Activated CD4-positive, alpha-beta T cell treated with anti-CD3 and anti-CD28 coated beads for 36 hours (primary cell): ENCODE measurements around the gene PUS1. TPM values are rescaled to one million over a fixed set of nuclear protein-coding genes. Genes with fewer than 3 reads are reported as not detected.
A peak's percentile ranks its signal among the peaks of the same experiment; 100 is the strongest.
"Not testable (repeated sequence)": the region's sequence is repeated elsewhere in the genome, so short reads cannot be mapped to it uniquely, and the experiment has no call there.

Experiments
- ATAC-seq: fragments of 200-7000 bp; cut with Tn5 transposase; one replicate; pipeline ENCODE4 v1.10.0; 2021; ENCODE audit warnings: mild to moderate bottlenecking, moderate library complexity
- CTCF ChIA-PET: fragments of 350-600 bp; sonication (Branson Sonifier 250); formaldehyde crosslinking; loops from one replicate; lab custom pipeline; 2021; ENCODE audit warnings: antibody characterized with exemption; lab: Charles Lee
- POLR2A ChIA-PET: fragments of 350-600 bp; sonication (Branson Sonifier 250); formaldehyde crosslinking; loops from one replicate; lab custom pipeline; 2021; ENCODE audit warnings: antibody characterized with exemption, inconsistent platforms; lab: Charles Lee
- DNase-seq: peaks from one replicate; pipeline ENCODE4 v3.0.0-alpha.2; 2020
- H3K27ac Mint-ChIP-seq: one replicate; pipeline ENCODE4 v1.8.0; 2021; ENCODE audit warnings: mixed read lengths
- H3K27me3 Mint-ChIP-seq: one replicate; pipeline ENCODE4 v1.8.0; 2021; ENCODE audit warnings: mixed read lengths
- H3K36me3 Mint-ChIP-seq: one replicate; pipeline ENCODE4 v1.8.0; 2021; ENCODE audit warnings: low read depth, mixed read lengths
- H3K4me1 Mint-ChIP-seq: one replicate; pipeline ENCODE4 v1.8.0; 2021; ENCODE audit warnings: mixed read lengths
- H3K4me3 Mint-ChIP-seq: one replicate; pipeline ENCODE4 v1.8.0; 2021; ENCODE audit warnings: mild to moderate bottlenecking, moderate library complexity, mixed read lengths
- H3K9me3 Mint-ChIP-seq: one replicate; pipeline ENCODE4 v1.8.0; 2021; ENCODE audit warnings: low read depth, mixed read lengths
- intact Hi-C, 2 experiments: fragments of 100-400 bp; cut with DNase I in 1 of 2; cut with micrococcal nuclease in 1 of 2; formaldehyde crosslinking; loops; one replicate each; pipeline versions ENCODE4 v1.14.2 to v1.15.1; 2022 to 2024; cut with DNase I, micrococcal nuclease
- total RNA-seq, 2 experiments: library from RNA; stranded (reverse); gene quantifications; one replicate each; pipeline ENCODE4 v1.2.3, GENCODE V29; 2021

The PUS1 gene
- total RNA-seq, 2 experiments from 2014 or later, result 37.8 to 56.5 TPM

GRCh38 chr12:131953810-131954209, 24.7 kb downstream of the PUS1 start:
- ChIA-PET POLR2A (interaction anchor here (0.6 to 0.7 kb wide), 2 partner anchors 117 to 174 kb away, joined by 3 read pairs; no protein-coding TSS in a partner anchor), CTCF (interaction anchor here (0.7 to 0.9 kb wide), 2 partner anchors 9 to 13 kb away, joined by 3 to 5 read pairs; no protein-coding TSS in a partner anchor)
- H3K27me3 Mint-ChIP-seq, H3K4me3 Mint-ChIP-seq, DNase-seq, intact Hi-C loops, H3K9me3 Mint-ChIP-seq, ATAC-seq, H3K27ac Mint-ChIP-seq, H3K36me3 Mint-ChIP-seq: not testable (repeated sequence)
- peaks cover 52% of the 10 kb centered on the region for H3K4me1 Mint-ChIP-seq

GRCh38 chr12:131954460-131954859, 25.4 kb downstream of the PUS1 start:
- H3K36me3 Mint-ChIP-seq, H3K9me3 Mint-ChIP-seq, intact Hi-C loops, H3K27me3 Mint-ChIP-seq, POLR2A ChIA-PET, CTCF ChIA-PET, H3K4me3 Mint-ChIP-seq, ATAC-seq, H3K27ac Mint-ChIP-seq, DNase-seq: not testable (repeated sequence)
- H3K4me1 Mint-ChIP-seq, result peaks cover 52% of the 10 kb centered on the region

- Mint-ChIP-seq H3K27ac (peak overlapping the region; percentile 40), H3K9me3 (no peaks in the 10 kb centered on the region), H3K4me3 (no peak overlapping the region), H3K27me3 (no peaks in the 10 kb centered on the region), H3K36me3 (peaks cover 6% of the 10 kb centered on the region), H3K4me1 (peaks cover 64% of the 10 kb centered on the region)
- ChIA-PET CTCF (no interaction called here), POLR2A (no interaction called here)
- no peak for DNase-seq
- intact Hi-C loops, result loop anchor here in 1 of 2 experiments (5.0 kb wide), 1 partner anchor 37 kb away; no protein-coding TSS in a partner anchor
- no peak for ATAC-seq
Observed at GRCh38 chr12:131959116-131959515, 30.0 kb downstream of the PUS1 start.

DNA sequence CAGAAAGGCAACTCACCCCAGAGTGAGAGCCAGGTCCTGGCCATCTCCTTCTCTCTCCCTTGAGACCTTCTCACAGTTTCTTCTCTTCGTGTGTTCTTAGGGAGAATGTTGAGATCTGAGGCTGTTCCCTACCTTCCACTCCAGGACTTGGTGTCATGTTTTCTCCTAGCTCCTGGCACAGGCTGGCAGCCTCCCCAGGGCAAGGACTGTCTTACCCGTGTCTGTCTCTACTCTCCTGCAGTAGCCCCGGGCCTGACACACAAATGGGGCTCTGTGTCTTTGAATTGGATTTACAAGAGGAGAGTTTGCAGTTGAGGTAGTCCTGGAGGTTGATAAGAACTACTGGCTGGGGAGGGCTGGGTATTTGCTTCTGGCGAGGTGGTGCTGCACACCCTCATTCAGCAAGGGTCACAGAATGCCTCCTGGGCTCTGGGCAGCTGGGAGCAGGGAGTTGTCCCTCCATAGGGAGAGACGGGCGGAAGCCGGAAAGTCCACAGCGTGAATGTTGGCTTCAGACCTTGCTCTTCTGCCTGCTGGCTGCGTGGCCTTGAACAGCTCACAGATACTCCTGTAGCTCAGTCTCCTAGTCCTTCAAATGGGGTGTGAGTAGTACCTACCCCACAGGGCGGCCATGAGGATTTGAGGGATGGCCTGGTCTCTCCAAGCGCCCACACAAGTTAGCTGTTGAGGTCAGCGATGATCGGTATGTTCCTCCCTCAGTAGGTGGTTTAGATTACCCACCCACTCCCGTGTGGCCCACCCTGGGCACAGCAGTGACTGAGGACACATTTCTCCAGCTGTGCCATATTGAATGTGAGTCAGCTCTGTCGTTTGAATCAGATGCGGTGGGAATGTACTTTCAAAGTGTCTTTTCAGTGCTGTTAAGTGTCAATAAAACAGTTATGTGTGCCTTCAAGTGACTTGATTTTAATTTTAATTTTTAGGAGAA, 30.8 kb downstream of the PUS1 start:
- POLR2A ChIA-PET, result no interaction called here
- Mint-ChIP-seq H3K27me3 (no peaks in the 10 kb centered on the region), H3K27ac (peak overlapping the region; percentile 40), H3K36me3 (peaks cover 6% of the 10 kb centered on the region), H3K9me3 (no peaks in the 10 kb centered on the region), H3K4me1 (peaks cover 66% of the 10 kb centered on the region), H3K4me3 (no peak overlapping the region)
- intact Hi-C loops, result loop anchor here in 1 of 2 experiments (5.0 kb wide), 1 partner anchor 38 kb away; no protein-coding TSS in a partner anchor
- CTCF ChIA-PET, result no interaction called here
- DNase-seq (no peak), ATAC-seq (no peak)

DNA sequence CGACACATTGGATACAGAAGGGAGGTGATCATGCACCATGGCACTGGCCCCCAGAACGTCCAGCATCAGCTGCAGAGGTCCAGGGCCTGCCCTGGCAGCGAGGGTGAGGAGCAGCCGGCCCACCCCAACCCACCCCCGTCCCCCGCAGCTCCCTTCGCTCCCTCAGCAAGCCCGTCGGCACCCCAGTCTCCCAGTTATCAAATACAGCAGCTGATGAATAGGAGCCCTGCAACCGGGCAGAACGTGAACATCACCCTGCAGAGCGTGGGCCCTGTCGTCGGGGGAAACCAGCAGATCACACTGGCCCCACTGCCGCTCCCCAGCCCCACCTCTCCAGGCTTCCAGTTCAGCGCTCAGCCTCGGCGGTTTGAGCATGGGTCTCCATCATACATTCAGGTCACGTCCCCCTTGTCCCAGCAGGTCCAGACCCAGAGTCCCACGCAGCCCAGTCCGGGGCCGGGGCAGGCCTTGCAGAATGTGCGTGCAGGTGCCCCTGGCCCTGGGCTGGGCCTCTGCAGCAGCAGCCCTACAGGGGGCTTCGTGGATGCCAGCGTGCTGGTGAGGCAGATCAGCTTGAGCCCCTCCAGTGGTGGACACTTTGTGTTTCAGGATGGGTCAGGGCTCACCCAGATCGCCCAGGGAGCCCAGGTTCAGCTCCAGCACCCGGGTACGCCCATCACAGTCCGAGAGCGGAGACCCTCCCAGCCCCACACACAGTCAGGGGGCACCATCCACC, 31.7 kb downstream of the PUS1 start:
- H3K36me3 Mint-ChIP-seq, H3K27ac Mint-ChIP-seq, H3K4me3 Mint-ChIP-seq, ATAC-seq, H3K27me3 Mint-ChIP-seq, intact Hi-C loops, H3K9me3 Mint-ChIP-seq, POLR2A ChIA-PET, CTCF ChIA-PET, DNase-seq: not testable (repeated sequence)
- peaks cover 63% of the 10 kb centered on the region for H3K4me1 Mint-ChIP-seq

GRCh38 chr12:131961328-131961727, 32.3 kb downstream of the PUS1 start:
- POLR2A ChIA-PET, intact Hi-C loops: not testable (repeated sequence)

GRCh38 chr12:131962069-131962468, 33.0 kb downstream of the PUS1 start:
- ATAC-seq (no peak), DNase-seq (no peak)
- intact Hi-C loops, result no loop called here
- Mint-ChIP-seq H3K36me3 (peaks cover 6% of the 10 kb centered on the region), H3K4me1 (peaks cover 54% of the 10 kb centered on the region), H3K27me3 (no peaks in the 10 kb centered on the region), H3K27ac (no peak overlapping the region), H3K4me3 (no peak overlapping the region), H3K9me3 (no peaks in the 10 kb centered on the region)
- CTCF ChIA-PET, result interaction anchor here (1.1 to 2.3 kb wide), 2 partner anchors 9 to 12 kb away, joined by 3 to 5 read pairs; no protein-coding TSS in a partner anchor
- POLR2A ChIA-PET, result interaction anchor here (1.1 kb wide), 1 partner anchor 12 kb away, joined by 3 read pairs; no protein-coding TSS in a partner anchor

More at GRCh38 chr12:131961328-131961727, 32.3 kb downstream of the PUS1 start:
- ATAC-seq, H3K4me3 Mint-ChIP-seq, H3K27me3 Mint-ChIP-seq, H3K36me3 Mint-ChIP-seq, H3K27ac Mint-ChIP-seq, H3K9me3 Mint-ChIP-seq, CTCF ChIA-PET, DNase-seq: not testable (repeated sequence)
- peaks cover 58% of the 10 kb centered on the region for H3K4me1 Mint-ChIP-seq

GRCh38 chr12:131963381-131963780, 34.3 kb downstream of the PUS1 start:
- peaks cover 52% of the 10 kb centered on the region for H3K4me1 Mint-ChIP-seq
- DNase-seq (peak; percentile 18), ATAC-seq (no peak)
- H3K27ac Mint-ChIP-seq, result peak overlapping the region; percentile 59
- peaks cover 14% of the 10 kb centered on the region for H3K36me3 Mint-ChIP-seq
- intact Hi-C loops, result no loop called here
- H3K4me3 Mint-ChIP-seq, result no peak overlapping the region
- ChIA-PET CTCF (interaction anchor here (0.8 to 2.3 kb wide), 2 partner anchors 10 to 33 kb away, joined by 3 to 5 read pairs; no protein-coding TSS in a partner anchor), POLR2A (no interaction called here)
- no peaks in the 10 kb centered on the region for H3K9me3 Mint-ChIP-seq
- no peaks in the 10 kb centered on the region for H3K27me3 Mint-ChIP-seq

DNA sequence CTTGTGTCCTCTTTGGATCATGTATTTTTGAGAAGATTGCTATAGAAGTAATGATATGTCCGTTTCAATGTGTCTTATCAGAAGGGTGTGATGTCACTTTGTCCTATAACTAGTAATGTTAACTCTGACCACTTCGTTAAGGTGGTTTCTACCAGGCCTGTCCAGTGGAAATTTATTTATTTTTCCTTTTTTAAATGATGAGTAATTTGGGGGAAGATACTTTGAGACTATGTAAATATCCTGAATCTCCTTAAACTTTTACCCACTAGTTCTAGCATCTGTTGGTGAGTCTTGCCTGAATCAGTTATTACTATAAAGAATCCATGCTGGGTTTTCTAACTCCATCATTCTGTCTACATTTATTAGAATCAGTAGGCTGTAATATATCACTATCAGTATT, 36.0 kb downstream of the PUS1 start:
- ChIA-PET POLR2A (no interaction called here), CTCF (interaction anchor here (0.6 kb wide), 1 partner anchor 238 kb away, joined by 3 read pairs; no protein-coding TSS in a partner anchor)
- Mint-ChIP-seq H3K4me3 (no peak overlapping the region), H3K36me3 (peaks cover 16% of the 10 kb centered on the region), H3K27ac (no peak overlapping the region), H3K9me3 (no peaks in the 10 kb centered on the region), H3K27me3 (no peaks in the 10 kb centered on the region), H3K4me1 (peaks cover 49% of the 10 kb centered on the region)
- intact Hi-C loops, result no loop called here
- no peak for ATAC-seq
- no peak for DNase-seq

- no peaks in the 10 kb centered on the region for H3K27me3 Mint-ChIP-seq
- CTCF ChIA-PET, result no interaction called here
- DNase-seq (no peak), ATAC-seq (no peak)
- H3K9me3 Mint-ChIP-seq, result no peaks in the 10 kb centered on the region
- no peak overlapping the region for H3K27ac Mint-ChIP-seq
- intact Hi-C loops, result no loop called here
- POLR2A ChIA-PET, result no interaction called here
- peaks cover 32% of the 10 kb centered on the region for H3K4me1 Mint-ChIP-seq
- peaks cover 22% of the 10 kb centered on the region for H3K36me3 Mint-ChIP-seq
- H3K4me3 Mint-ChIP-seq, result no peak overlapping the region
Observed at GRCh38 chr12:131971226-131971625, 42.1 kb downstream of the PUS1 start.

DNA sequence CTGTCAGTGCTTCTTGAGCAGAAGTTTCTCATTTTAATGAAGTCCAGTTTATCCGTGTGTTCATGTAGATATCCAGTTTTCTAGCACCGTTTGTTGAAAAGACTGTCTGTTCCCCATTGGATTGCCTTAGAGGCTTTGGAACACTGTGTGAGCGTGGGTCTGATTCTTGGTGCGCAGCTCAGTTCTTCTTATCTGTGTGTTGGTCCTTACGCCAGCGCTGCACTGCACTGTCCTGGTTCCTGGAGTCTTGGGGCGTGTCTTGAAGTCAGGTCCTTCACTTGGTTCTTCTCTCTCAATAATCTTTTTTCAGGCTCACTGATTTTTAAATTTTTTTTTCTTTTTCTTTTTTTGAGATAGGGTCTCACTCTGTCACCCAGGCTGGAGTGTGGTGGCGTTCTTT, 46.2 kb downstream of the PUS1 start:
- Mint-ChIP-seq H3K36me3 (peaks cover 17% of the 10 kb centered on the region), H3K27me3 (no peaks in the 10 kb centered on the region), H3K4me3 (no peak overlapping the region), H3K9me3 (no peaks in the 10 kb centered on the region), H3K4me1 (peaks cover 13% of the 10 kb centered on the region), H3K27ac (no peak overlapping the region)
- intact Hi-C loops, result no loop called here
- DNase-seq (no peak), ATAC-seq (no peak)
- ChIA-PET POLR2A (no interaction called here), CTCF (no interaction called here)
